Activated CD8-positive, alpha-beta memory T cell treated with anti-CD3 and anti-CD28 coated beads for 4 hours (primary cell): Measurements from ENCODE around the gene WDR91.
"Not testable (repeated sequence)": the region's sequence is repeated elsewhere in the genome, so short reads cannot be mapped to it uniquely, and the experiment has no call there.

Experiments used
- DNase-seq, 2 donors: peaks; one replicate each; pipeline ENCODE4 v3.0.0-alpha.2; 2020; ENCODE audit warnings: low read depth in 2 of 2

Gene WDR91

DNA sequence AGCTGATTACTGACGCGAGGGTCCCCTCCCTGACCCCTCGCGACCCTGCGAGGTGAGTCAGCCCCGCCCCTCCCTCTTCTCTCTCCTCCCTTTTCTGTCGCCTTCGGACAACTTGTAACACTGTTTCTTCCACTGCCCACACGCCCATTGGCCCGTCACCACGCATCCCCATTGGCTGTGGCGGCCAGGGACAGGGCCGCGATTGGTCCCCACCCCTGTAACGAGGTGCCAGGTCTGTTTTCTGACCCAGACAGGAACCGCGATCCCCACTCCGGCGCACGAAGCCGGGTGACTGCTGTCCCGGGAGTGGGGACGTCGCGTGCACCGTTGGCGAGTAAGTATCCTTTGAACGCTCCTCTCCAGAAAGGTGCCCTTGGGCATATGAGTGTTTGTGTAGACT lies 22.2 kb upstream of the WDR91 start, which contains the start of gene STRA8:
STRA8 (plus strand) TSS at position 269 of the 400 bp plus-strand sequence. CDS start 6,687 bp downstream, outside the sequence.
- DNase-seq: no peak

DNA sequence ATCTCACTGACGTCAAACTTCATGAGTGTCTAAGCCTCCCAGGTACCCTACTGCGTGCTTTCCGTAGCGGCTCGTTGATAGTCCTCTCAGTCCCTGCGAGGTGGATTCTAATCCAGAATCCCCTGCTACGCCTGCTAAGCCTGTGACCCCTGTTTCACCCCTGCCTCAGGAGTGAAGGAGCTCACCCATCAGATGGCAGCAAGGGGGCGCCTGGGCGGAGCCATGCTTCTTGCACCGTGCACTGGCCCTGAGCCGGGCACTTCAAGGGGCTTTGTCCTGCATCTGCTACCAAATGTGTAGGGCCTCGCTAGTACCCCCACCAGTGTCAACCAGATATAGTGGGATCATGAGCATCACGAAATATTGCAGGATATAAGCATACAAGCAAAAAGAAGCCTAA lies 21.4 kb upstream of the WDR91 start:
- no peak for DNase-seq

DNA sequence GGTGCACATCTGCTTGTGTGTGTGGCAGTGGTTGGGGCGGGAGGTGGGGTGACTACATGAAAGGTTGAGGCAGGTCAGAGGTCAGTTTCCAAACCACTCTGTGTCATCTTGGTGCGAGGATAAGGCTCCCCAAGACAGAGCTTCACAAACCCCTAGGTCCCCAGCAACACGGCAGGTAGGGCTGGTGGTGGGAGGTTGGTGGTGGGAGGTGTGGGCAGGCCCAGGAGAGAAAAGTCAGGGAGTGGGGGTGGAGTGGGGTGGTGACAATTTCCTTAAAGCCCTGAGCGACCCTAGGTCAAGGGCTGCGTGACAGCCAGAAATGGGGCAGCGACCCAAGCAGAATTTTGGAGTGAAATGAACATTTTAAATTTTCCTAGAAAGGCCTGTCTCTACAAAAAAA lies 20.8 kb upstream of the WDR91 start:
- no peak for DNase-seq

DNA sequence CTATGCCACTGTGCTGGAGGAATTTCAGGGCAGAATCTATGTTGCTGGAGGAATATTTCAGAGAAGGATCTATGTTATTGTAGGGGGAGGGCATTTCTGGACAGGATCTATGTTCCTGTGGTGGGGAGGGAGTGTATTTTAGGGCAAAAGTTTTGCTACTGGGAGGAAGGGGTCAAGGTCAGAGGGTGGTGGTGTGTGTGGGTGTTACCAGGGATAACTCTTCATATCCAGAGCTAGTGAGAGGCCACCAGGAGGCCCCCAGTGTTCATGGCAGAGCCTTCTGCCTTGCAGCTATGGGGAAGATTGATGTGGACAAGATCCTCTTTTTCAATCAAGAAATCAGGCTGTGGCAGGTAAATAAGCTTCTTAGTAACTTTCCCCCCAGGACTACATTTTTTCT lies 20.4 kb upstream of the WDR91 start:
- no peak for DNase-seq

DNA sequence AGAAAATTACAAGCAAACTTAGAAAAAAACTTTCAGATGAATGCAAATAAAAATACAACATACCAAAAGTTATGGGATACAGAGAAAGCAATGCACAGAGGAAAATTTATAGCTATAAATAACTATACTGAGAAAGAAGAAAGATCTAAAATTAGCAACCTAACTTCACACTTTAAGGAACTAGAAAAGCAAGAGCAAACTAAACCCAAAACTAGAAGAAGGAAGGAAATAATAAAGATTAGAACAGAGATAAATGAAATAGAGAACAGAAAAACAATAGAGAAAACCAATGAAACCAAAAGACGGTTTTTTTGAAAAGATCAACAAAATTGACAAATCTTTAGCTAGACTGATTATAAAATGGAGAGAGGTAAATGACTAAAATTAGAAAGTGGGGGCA lies 12.7 kb upstream of the WDR91 start:
- DNase-seq: no peak

DNA sequence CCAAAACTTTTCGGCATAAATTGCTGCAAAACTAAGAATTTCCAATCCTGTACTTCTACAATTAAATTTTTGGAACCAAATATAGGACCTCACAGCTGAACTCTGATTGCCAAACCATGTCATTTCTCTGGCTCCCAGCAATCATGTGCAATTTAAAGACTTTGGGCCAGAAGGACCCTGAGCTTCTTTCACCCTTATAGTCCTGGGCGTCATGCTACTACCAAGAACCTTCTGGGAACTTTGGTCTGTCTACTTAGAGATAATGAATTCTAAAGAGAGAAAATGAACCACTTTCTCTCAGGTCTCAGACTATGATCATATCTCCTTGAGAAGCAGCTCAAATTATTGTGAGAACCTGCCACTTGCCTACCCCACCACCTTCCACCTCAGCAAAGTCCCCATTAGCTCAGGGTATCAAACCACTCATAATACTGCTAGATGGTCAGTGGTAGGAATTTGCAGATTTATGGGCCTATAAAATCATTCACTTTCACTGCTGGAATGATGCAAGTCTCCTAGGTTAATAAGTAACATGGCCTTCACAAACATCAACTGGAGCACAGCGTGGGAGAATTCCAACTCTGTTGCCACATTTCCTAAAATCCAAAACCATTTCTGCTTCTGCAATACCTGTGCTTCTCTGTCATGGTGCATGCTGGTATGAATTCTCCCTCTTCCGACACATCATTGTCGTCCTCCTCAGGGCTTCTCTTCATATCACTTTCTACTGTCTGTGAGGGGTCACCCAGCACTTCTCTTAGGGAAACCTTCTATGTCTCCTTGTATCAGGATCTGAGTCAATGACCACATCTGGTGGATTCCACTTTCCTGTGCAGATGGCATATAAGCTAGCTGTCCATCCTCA lies 6.6 kb upstream of the WDR91 start:
- no peak for DNase-seq

DNA sequence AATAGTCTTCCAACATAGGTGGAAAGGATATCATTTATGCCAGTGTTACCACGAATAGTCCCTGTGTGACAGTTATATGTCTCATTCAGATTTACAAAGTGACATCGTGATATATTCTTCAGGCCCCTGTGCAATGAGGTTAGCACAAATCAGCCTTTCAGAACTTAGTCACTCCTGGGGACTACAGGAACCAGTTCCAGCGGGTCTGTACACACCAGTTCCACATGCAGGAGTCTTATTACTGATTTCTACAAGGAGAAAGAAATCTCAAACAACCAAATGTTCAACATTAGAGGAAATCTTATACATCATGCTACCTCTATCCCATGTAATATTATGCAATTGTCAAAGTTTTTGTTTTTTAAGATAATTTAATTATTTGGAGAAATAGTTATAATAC lies 4.4 kb upstream of the WDR91 start:
- no peak for DNase-seq

DNA sequence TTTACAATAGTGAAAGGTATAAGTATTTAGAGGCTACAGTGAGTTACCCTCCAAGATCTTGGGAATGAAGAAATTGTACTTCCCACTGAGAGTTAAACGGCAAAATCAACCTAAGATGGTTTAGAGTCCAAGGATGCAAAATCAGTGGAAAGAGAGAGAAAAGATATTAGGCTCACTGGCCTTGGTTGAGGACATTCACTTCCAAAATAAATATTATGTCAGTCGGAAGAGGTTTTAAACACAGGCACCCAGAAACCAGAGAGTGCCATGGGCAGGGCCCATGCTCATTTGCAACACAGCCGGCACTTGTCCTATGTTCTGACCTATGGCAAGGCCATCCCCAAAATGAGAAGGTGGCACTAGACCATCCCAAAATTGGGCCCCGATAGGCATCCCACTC lies 3.9 kb upstream of the WDR91 start:
- no peak for DNase-seq

DNA sequence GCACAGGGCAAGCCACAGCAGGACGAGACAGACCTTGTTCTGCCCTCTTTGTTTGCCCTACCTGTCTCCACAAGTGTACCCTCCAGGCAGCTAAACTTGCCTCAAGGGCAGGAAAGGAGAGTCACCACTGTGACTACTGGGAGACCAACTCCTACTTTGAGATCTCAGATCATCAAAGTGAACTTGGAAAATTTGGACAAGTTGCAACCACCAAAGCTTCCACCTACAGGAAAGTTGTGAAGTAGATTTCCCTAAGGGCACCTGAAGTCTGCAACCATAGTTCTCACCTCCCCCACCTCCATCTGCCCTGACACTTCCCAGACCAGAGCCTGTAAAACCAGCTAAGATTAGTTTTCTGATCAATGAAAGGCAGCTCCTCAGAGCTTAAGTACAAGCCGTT lies 2.5 kb upstream of the WDR91 start:
- no peak for DNase-seq

DNA sequence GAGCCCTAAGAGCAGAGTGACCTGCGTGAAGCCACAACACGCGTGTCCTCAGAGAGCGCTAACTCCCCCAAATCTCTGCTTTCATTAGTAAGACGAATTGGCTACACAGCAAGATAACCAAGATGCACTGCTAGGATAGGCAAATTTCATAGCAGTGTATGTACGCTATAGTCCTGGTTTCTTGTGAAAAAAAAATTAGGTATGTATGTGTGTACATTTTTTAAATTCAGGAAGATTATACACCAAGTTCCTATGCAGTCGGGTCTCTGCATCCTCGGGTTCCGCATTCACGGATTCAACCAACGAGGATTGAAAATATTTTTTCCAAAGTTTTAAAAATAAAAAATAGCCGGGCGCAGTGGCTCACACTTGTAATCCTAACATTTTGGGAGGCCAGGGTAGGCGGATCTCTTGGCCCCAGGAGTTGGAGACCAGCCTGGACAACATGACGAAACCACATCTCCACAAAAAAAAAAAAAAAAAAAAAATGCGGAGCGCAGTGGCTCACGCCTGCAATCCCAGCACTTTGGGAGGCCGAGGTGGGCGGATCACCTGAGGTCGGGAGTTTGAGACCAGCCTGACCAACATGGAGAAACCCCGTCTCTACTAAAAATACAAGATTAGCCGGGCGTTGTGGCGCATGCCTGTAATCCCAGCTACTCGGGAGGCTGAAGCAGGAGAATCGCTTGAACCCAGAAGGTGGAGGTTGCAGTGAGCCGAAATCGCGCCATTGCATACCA lies 790 bp upstream of the WDR91 start:
- DNase-seq: not testable (repeated sequence)

DNA sequence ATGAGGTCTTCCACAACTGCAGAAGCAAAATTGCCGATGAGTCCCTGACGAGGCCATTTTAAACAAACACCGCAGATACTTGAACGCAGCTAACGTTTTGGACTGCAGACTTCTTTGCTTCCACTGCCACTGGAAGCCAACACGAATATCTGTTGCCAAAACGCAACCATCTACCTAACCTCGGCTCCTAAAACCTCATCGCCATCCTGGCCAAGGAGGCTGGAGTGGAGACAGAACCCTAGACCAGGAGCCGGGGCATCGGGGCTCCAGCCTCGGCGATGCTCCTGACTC lies 493 bp downstream of the WDR91 start:
- no peak for DNase-seq

DNA sequence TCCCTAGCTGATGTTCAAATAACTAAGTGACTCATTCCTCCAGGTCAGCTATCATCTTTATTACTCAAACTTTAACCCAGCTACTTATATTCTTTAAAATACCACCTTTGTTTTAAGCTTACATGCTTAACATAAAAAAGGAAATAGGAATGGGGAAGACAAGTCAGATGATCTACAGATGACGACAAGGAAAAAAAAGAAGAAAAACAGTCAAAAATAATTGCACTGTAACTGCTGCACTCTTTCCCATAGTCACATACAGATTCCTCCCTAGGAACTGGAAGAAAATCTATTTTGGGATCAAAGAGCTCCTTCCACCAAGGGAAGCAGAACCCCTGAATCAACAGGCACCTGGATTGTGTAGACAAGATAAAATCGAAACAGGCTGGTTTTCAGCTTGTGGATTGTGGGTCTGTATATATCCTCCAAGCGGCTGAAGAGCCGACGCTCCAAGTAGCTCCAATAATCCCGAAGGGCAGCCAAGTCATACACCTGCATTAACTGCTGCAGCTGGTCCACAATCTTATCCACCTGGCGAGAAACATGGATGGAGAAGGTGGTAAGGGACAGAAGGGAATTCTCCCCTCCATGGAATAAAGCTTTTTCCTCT lies 2.0 kb downstream of the WDR91 start:
- DNase-seq: no peak

DNA sequence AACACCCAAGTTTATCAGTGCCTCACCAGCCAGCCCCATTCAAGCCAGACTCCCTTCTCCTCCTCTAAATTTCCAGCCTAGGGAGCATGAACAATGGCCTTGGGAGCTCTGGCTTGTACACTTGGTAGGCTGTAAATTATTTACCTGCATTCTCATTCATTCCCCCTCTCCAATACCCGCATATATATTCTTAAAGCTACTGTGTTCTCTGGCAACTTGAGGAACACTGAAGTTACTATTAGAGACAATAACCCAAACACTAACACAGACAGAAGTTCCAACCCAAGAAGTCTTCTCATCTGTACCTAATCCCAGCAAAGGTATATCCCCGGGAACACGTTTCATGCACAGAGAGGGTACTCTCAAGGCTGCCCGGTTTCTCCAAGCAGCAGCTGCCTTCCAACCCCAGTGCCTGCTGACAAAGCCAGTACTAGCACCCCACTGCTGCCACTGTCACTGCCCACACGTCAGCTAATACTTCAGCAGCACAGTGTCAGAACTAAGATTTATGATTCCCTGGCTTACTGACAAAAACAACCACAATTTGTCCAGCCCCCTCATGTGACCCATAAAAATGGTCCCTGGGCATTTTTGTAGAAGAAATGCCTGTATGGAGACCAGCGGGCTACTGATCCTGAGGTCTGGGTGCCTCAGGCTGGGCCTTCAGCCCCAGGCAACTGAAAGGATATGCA lies 3.1 kb downstream of the WDR91 start:
- DNase-seq: no peak

DNA sequence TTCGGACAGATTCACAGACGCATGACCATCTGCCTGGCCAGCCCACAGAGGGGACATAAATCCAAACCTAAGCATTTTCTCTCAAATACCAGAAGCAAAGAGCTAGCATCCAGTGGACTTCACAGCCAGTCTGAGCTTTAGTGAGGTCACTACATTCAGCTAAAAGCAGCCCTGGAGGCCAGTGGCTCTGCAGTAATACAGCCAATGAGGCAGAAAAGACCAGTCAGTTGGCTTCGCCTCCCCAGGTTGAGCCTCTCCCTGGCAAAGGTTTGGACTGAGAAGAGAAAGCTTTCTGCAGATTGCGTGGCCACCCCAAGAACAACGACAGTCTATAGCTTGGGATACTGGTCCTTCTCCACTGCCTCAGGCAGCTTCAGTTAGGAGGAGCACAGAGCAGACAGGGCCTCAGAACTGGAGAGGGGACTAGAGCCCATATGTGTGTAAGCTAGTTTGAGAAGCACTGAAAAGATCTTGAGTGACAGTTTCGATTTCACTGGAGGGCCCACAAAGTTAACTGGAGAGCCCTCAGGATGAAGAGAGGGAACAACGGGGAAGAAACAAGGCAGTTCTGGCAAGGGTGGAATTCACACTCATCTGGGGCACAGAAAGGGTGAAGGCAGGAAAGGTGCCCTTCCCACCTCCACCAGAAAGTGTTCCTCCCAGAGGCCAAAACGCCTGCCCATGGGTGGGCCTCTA lies 3.8 kb downstream of the WDR91 start:
- DNase-seq: no peak

DNA sequence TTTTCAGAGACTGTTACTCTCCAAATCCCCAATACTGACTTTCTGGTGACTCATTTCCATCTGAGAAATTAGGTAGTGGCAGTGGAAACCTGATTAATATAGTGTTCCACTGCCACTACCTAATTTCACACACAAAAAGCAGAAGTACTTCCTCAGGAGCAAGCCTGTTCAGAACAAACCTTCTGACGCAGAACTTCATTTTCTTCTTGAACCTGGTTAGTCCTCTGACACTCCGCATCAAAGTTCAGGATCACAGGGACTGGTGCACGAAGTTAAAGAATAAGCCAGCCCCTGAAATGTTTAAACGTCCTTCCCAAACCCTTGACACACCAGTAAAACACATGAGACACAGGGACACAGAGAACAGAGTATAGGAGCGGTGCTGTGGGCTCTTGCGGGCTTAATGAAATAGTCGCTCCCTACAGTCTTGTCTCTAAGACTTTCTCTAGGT lies 4.4 kb downstream of the WDR91 start:
- DNase-seq: no peak

DNA sequence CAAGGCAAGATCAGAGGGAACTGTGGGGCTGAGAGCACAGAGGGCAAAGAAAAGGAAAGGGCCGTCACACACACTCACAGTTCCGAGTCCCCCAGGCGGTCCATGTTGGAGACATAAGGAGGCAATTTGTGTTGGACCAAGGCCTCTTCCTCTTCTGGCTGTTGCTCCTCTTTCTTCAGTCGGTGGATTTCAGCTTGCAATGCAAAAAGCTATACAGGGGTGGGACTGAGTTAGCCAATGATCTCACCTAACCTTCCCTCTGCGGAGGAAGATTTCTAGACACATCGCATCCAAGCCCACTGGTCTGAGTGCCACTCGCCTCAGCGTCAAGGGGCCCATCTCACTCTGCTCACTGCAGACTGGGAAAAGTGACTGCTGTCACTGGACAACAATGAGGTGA lies 5.5 kb downstream of the WDR91 start:
- DNase-seq: no peak

DNA sequence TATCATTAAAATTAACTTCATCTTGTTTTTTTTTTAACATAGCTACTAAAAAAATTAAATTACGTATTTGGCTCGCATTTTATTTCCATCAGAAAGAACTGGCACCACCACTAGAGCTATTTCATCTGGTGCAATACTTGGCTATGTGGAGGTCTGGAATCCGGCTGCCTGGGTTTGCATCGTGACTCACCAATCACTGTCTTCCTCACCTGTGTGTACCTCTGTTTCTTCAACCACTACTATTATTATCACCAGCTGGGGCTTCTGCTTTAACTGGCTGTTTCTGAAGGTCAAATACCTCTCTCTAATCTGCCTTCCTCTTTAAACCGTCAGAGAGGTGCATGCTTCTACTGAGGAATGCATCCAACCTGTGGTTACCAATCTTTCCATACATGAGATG lies 6.5 kb downstream of the WDR91 start:
- DNase-seq: no peak

DNA sequence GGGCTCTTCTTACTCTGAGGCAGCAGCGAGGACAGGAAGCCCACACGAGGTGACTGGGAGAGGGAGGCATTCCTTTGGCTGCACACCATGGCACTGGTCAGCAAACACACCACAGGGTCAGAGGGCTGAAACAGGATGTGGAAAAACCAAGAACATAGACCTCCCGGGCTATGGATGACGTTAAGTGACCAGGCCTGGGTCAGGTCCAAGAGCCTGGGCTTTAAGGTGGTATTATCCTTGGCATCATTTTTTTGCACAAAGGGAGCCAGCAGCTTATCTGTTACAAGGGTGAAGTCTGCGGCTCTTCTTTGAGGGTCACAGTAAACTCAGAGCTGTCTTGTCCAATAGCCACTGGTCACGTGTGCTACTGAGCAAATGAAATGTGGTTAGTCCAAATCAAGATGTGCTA lies 7.0 kb downstream of the WDR91 start:
- no peak for DNase-seq

DNA sequence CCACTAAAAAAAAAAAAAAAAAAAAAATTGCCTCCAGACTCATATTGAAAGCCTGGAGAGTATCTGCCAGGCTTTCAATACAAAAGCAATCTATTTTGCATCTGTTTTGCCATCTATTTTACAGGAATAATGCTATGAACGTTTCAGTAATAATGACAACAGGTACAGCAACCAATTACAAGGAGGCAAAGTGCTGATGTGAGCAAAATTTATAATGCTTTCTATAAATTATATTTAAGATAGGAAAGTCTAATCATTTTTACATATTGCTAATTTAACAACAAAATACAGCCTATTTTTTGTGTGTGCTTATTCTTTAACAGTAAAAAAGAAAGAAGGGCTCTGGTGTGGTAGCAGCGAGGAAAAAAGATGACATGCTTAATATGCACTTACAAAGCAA lies 10.0 kb downstream of the WDR91 start:
- no peak for DNase-seq

DNA sequence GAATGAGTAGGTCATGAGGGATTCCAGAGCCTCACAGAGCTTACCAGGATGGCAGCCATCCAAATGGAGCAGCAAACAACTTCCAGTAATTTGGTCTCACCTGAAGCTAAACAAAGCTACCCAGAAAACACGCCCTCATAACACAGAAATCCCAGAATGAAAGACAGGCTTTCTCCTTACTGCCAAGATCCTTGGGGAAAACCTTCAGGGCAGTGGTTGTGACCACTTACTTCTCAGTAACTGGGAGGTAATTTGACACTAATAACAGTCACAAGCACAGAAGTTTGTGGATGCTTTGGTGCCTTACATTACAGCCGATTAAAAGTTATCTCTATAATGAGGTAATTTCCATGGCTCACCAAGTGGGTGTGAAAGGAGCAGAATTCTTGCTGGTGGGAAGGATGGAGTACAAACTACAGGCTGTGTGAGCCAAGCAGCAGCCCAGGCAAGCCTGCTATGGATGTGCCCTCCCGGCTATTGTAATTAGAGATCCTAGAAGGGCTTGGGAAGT lies 10.4 kb downstream of the WDR91 start:
- DNase-seq: no peak

DNA sequence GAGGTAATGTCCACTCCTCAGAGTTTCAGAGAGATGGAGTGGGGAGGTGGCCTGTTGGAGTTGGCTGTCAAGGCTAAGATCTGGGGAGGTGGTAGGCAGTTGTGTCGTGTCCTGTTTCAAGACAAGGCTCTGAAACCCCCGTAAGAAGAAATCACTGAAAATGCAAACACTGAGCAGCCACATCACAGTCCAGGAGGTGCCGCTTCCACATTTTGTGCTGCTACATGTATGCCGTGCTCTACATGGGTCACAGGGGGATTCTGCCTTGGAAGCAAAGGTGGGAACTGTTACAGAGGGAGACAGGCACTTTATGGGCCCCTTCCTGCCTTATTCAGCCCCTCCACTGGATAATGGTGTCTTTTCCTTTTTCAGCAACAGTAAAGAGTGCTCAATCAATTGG lies 11.9 kb downstream of the WDR91 start:
- no peak for DNase-seq
